Measurements from ENCODE around the gene COX20. TPM values are rescaled to one million over a fixed set of nuclear protein-coding genes. Genes with fewer than 3 reads are reported as not detected.

COX20 gene
- total RNA-seq (2021) (33.1 to 37.6 TPM (median 36.4 TPM) in 3 replicates), Bru-seq, nascent RNA (percentile 97 among the genes with signal in this experiment)
- long read RNA-seq, experiment 1, transcript COX20-204 (3 exons, 2,616 nt), result minor isoform, 13 of 264 reads
- long read RNA-seq, experiment 1, transcript COX20-203 (4 exons, 2,631 nt), result major isoform, 205 of 264 reads
- long read RNA-seq, experiment 1, transcript COX20-202 (3 exons, 1,005 nt), result minor isoform, 19 of 264 reads
- long read RNA-seq, experiment 1, partial matches to known transcripts, result 3 of 264 reads
- long read RNA-seq, experiment 1, other reads (novel, unspliced or antisense), result 22 of 264 reads
- long read RNA-seq, experiment 2, transcript COX20-203 (4 exons, 2,631 nt), result major isoform, 62 of 86 reads
- long read RNA-seq, experiment 2, transcript COX20-204 (3 exons, 2,616 nt), result minor isoform, 8 of 86 reads
- long read RNA-seq, experiment 2, partial matches to known transcripts, result 1 of 86 reads
- long read RNA-seq, experiment 2, other reads (novel, unspliced or antisense), result 15 of 86 reads
- long read RNA-seq, experiment 3, transcript COX20-203 (4 exons, 2,631 nt), result major isoform, 76 of 96 reads
- long read RNA-seq, experiment 3, transcript COX20-202 (3 exons, 1,005 nt), result minor isoform, 6 of 96 reads
- long read RNA-seq, experiment 3, partial matches to known transcripts, result 0 of 96 reads
- long read RNA-seq, experiment 3, other reads (novel, unspliced or antisense), result 10 of 96 reads

GRCh38 chr1:244835276-244836134 lies at the start of gene COX20:
COX20 (plus strand) TSS chr1:244835658; CDS start chr1:244835715, 57 bp downstream.
- H3K4me1 Mint-ChIP-seq, result peaks cover 43% of the 10 kb centered on the region
- H3K27me3 Mint-ChIP-seq (ENCODE audit: low read depth), result no peaks in the 10 kb centered on the region
- H3K4me3 Mint-ChIP-seq, result peak within 1 kb of the TSS; percentile 97
- DNase-seq (ENCODE audit: low spot score) (no peak), ATAC-seq (peak; percentile 66)
- H3K27ac Mint-ChIP-seq, result peak within 1 kb of the TSS; percentile 100
- H3K9me3 Mint-ChIP-seq, result no peaks in the 10 kb centered on the region
- CTCF ChIA-PET, result interaction anchor here (0.7 to 1.6 kb wide), 5 partner anchors 18 to 232 kb away, joined by 3 to 6 read pairs (median 3); no protein-coding TSS in a partner anchor
- peaks cover 11% of the 10 kb centered on the region; the same call in 1 of the 2 replicates for H3K36me3 Mint-ChIP-seq
- POLR2A ChIA-PET, result interaction anchor here (1.0 to 3.0 kb wide), 9 partner anchors 18 to 211 kb away, joined by 3 to 37 read pairs (median 3); partner anchors contain the start of genes DESI2 and HNRNPU
- TF ChIP-seq, protein P1, sequence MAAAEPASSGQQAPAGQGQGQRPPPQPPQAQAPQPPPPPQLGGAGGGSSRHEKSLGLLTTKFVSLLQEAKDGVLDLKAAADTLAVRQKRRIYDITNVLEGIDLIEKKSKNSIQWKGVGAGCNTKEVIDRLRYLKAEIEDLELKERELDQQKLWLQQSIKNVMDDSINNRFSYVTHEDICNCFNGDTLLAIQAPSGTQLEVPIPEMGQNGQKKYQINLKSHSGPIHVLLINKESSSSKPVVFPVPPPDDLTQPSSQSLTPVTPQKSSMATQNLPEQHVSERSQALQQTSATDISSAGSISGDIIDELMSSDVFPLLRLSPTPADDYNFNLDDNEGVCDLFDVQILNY (CRISPR knock-in tag; IDR thresholded peaks at IDR 0.05), result peak; percentile 90; the same call in 1 of the 2 replicates
- TF ChIP-seq, protein P2, sequence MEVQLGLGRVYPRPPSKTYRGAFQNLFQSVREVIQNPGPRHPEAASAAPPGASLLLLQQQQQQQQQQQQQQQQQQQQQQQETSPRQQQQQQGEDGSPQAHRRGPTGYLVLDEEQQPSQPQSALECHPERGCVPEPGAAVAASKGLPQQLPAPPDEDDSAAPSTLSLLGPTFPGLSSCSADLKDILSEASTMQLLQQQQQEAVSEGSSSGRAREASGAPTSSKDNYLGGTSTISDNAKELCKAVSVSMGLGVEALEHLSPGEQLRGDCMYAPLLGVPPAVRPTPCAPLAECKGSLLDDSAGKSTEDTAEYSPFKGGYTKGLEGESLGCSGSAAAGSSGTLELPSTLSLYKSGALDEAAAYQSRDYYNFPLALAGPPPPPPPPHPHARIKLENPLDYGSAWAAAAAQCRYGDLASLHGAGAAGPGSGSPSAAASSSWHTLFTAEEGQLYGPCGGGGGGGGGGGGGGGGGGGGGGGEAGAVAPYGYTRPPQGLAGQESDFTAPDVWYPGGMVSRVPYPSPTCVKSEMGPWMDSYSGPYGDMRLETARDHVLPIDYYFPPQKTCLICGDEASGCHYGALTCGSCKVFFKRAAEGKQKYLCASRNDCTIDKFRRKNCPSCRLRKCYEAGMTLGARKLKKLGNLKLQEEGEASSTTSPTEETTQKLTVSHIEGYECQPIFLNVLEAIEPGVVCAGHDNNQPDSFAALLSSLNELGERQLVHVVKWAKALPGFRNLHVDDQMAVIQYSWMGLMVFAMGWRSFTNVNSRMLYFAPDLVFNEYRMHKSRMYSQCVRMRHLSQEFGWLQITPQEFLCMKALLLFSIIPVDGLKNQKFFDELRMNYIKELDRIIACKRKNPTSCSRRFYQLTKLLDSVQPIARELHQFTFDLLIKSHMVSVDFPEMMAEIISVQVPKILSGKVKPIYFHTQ (CRISPR knock-in tag; IDR thresholded peaks at IDR 0.05), result peak; percentile 74; the same call in 1 of the 2 replicates
- no peak for TF ChIP-seq ZNF263 (CRISPR knock-in tag; IDR thresholded peaks at IDR 0.05; ENCODE audit: low read depth)
- TF ChIP-seq, protein P3, sequence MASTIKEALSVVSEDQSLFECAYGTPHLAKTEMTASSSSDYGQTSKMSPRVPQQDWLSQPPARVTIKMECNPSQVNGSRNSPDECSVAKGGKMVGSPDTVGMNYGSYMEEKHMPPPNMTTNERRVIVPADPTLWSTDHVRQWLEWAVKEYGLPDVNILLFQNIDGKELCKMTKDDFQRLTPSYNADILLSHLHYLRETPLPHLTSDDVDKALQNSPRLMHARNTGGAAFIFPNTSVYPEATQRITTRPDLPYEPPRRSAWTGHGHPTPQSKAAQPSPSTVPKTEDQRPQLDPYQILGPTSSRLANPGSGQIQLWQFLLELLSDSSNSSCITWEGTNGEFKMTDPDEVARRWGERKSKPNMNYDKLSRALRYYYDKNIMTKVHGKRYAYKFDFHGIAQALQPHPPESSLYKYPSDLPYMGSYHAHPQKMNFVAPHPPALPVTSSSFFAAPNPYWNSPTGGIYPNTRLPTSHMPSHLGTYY (CRISPR knock-in tag; IDR thresholded peaks at IDR 0.05), result peak; percentile 36; the same call in 1 of the 2 replicates
- TF ChIP-seq, protein P4, sequence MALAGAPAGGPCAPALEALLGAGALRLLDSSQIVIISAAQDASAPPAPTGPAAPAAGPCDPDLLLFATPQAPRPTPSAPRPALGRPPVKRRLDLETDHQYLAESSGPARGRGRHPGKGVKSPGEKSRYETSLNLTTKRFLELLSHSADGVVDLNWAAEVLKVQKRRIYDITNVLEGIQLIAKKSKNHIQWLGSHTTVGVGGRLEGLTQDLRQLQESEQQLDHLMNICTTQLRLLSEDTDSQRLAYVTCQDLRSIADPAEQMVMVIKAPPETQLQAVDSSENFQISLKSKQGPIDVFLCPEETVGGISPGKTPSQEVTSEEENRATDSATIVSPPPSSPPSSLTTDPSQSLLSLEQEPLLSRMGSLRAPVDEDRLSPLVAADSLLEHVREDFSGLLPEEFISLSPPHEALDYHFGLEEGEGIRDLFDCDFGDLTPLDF (CRISPR knock-in tag; IDR thresholded peaks at IDR 0.05), result peak; percentile 54; the same call in 1 of the 2 replicates
- no peak for TF ChIP-seq MXD4 (CRISPR knock-in tag; IDR thresholded peaks at IDR 0.05; ENCODE audit: borderline replicate concordance)
- no peak for TF ChIP-seq PRDM15 (CRISPR knock-in tag; IDR thresholded peaks at IDR 0.05)
- no peak for TF ChIP-seq ATF3 (CRISPR knock-in tag; conservative IDR thresholded peaks at IDR 0.05)
- TF ChIP-seq TEAD1 (CRISPR knock-in tag; IDR thresholded peaks at IDR 0.05), result peak; percentile 50; the same call in 1 of the 2 replicates
- peak; percentile 33; the same call in 1 of the 2 replicates for TF ChIP-seq FOXP1 (CRISPR knock-in tag; IDR thresholded peaks at IDR 0.05; ENCODE audit: borderline replicate concordance)
- TF ChIP-seq NFYB (CRISPR knock-in tag; conservative IDR thresholded peaks at IDR 0.05; ENCODE audit: low read depth), result no peak
- no peak for TF ChIP-seq ZNF512 (CRISPR knock-in tag; IDR thresholded peaks at IDR 0.05; ENCODE audit: borderline replicate concordance)
- TF ChIP-seq, protein P5, sequence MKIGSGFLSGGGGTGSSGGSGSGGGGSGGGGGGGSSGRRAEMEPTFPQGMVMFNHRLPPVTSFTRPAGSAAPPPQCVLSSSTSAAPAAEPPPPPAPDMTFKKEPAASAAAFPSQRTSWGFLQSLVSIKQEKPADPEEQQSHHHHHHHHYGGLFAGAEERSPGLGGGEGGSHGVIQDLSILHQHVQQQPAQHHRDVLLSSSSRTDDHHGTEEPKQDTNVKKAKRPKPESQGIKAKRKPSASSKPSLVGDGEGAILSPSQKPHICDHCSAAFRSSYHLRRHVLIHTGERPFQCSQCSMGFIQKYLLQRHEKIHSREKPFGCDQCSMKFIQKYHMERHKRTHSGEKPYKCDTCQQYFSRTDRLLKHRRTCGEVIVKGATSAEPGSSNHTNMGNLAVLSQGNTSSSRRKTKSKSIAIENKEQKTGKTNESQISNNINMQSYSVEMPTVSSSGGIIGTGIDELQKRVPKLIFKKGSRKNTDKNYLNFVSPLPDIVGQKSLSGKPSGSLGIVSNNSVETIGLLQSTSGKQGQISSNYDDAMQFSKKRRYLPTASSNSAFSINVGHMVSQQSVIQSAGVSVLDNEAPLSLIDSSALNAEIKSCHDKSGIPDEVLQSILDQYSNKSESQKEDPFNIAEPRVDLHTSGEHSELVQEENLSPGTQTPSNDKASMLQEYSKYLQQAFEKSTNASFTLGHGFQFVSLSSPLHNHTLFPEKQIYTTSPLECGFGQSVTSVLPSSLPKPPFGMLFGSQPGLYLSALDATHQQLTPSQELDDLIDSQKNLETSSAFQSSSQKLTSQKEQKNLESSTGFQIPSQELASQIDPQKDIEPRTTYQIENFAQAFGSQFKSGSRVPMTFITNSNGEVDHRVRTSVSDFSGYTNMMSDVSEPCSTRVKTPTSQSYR (CRISPR knock-in tag; IDR thresholded peaks at IDR 0.05), result peak; percentile 84; the same call in 1 of the 2 replicates
- peak; percentile 10; the same call in 1 of the 2 replicates for TF ChIP-seq CREM (CRISPR knock-in tag; IDR thresholded peaks at IDR 0.05)
- peak; percentile 84; the same call in 1 of the 2 replicates for TF ChIP-seq KAT7 (CRISPR knock-in tag; IDR thresholded peaks at IDR 0.05; ENCODE audit: borderline replicate concordance)
- TF ChIP-seq ELF4 (CRISPR knock-in tag; IDR thresholded peaks at IDR 0.05; ENCODE audit: low read depth), result no peak
